ENCODE measurements around the gene COL18A1.

DNA sequence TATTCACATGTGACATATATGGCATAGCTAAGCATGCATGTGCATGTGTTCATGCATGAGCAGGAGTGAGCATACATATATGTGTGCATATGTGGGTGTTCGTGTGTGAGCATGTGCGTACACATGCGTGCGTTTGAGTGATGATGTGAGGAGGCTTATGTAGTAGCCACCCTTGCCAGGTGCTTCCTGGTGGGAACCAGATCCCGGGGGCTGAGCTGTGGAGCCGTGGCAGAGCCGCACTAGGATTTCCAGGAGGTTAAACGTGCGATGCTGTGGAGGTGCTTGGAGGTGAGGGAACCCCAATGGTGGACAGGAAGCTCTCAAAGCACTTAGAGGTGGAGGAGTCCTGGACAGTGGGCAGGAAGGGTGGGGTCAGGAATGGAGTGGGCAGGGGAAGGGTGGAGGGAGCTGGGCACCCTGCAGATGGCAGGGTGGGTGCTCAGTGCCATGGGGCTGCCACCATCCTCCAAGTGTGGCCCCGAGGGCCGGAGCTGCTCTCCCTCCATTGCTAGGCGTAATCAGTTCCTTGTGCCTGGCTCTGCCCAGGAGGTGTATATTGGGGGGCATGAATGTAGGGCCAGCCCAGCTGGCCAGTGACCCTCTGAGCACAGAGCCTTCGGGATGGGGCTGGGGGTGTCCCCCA is 48.5 kb downstream of the COL18A1 start:
- TF ChIP-seq, protein P1, sequence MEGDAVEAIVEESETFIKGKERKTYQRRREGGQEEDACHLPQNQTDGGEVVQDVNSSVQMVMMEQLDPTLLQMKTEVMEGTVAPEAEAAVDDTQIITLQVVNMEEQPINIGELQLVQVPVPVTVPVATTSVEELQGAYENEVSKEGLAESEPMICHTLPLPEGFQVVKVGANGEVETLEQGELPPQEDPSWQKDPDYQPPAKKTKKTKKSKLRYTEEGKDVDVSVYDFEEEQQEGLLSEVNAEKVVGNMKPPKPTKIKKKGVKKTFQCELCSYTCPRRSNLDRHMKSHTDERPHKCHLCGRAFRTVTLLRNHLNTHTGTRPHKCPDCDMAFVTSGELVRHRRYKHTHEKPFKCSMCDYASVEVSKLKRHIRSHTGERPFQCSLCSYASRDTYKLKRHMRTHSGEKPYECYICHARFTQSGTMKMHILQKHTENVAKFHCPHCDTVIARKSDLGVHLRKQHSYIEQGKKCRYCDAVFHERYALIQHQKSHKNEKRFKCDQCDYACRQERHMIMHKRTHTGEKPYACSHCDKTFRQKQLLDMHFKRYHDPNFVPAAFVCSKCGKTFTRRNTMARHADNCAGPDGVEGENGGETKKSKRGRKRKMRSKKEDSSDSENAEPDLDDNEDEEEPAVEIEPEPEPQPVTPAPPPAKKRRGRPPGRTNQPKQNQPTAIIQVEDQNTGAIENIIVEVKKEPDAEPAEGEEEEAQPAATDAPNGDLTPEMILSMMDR (IDR thresholded peaks at IDR 0.05 in 4 of 5, conservative IDR thresholded peaks at IDR 0.05 in 1 of 5) = no peak
- TF ChIP-seq POLR2A (IDR thresholded peaks at IDR 0.05) = no peak
